ENCODE results near the gene ST6GALNAC1. TPM values are rescaled to one million over a fixed set of nuclear protein-coding genes. Genes with fewer than 3 reads are reported as not detected.

Gene ST6GALNAC1
- total and polyA plus RNA-seq, 4 experiments from 2014 or later, result 12.7 to 45.8 (median 14.4) TPM

- peaks cover 0 to 1% of the 10 kb centered on the region in 2 donors for H3K27me3 Mint-ChIP-seq
- Histone ChIP-seq H3K27ac (ENCODE audit: low read depth, low read length) (no peak overlapping the region), H3K4me1 (ENCODE audit: insufficient read depth, low read length) (no peaks in the 10 kb centered on the region), H3K4me3 (ENCODE audit: low read length in 2 of 2) (no peak overlapping the region), H3K27me3 (ENCODE audit: insufficient read depth, low read length) (no peaks in the 10 kb centered on the region), H3K9me3 (ENCODE audit: control insufficient read depth in 1 of 2, low read length in 2 of 2) (no peaks in the 10 kb centered on the region), H3K36me3 (ENCODE audit: insufficient read depth, low read length) (peaks cover 5% of the 10 kb centered on the region)
- H3K4me3 Mint-ChIP-seq, result no peak overlapping the region
- peaks cover 0 to 14% (median 2%) of the 10 kb centered on the region in 4 donors for H3K4me1 Mint-ChIP-seq
- intact Hi-C loops (cut with micrococcal nuclease), result no loop called here
- no peak for DNase-seq
- H3K27ac Mint-ChIP-seq, result no peak overlapping the region
- CTCF ChIA-PET (ENCODE audit: partially characterized antibody), result interaction anchor here (0.8 to 1.3 kb wide), 2 partner anchors 18 to 51 kb away, joined by 3 read pairs; no protein-coding TSS in a partner anchor
- H3K36me3 Mint-ChIP-seq, result peaks cover 9 to 19% of the 10 kb centered on the region in 2 donors
- POLR2A ChIA-PET (ENCODE audit: partially characterized antibody), result interaction anchor here (1.0 kb wide), 1 partner anchor 28 kb away, joined by 4 read pairs; no protein-coding TSS in a partner anchor
- H3K9me3 Mint-ChIP-seq, result no peaks in the 10 kb centered on the region
Measured at GRCh38 chr17:76630151-76630550, 13.4 kb downstream of the ST6GALNAC1 start.

GRCh38 chr17:76627510-76627909 is 16.0 kb downstream of the ST6GALNAC1 start:
- peaks cover 4% of the 10 kb centered on the region for H3K4me1 ChIP-seq (ENCODE audit: insufficient read depth, low read length)
- DNase-seq, result no peak
- H3K36me3 Mint-ChIP-seq, result peaks cover 7 to 13% of the 10 kb centered on the region in 2 donors
- H3K27ac ChIP-seq (ENCODE audit: low read depth, low read length), result no peak overlapping the region
- no peaks in the 10 kb centered on the region for H3K9me3 Mint-ChIP-seq
- no peak overlapping the region for H3K4me3 ChIP-seq (ENCODE audit: low read length in 2 of 2)
- no peak overlapping the region for H3K4me3 Mint-ChIP-seq
- intact Hi-C loops (cut with micrococcal nuclease), result no loop called here
- H3K27me3 Mint-ChIP-seq, result no peaks in the 10 kb centered on the region
- H3K4me1 Mint-ChIP-seq, result peaks cover 0 to 14% (median 5%) of the 10 kb centered on the region in 4 donors
- peak overlapping the region in 1 of 7 donors; percentile 53 for H3K27ac Mint-ChIP-seq
- POLR2A ChIA-PET (ENCODE audit: partially characterized antibody), result interaction anchor here (1.1 kb wide), 1 partner anchor 44 kb away, joined by 3 read pairs; no protein-coding TSS in a partner anchor
- peaks cover 5% of the 10 kb centered on the region for H3K36me3 ChIP-seq (ENCODE audit: insufficient read depth, low read length)
- H3K27me3 ChIP-seq (ENCODE audit: insufficient read depth, low read length), result no peaks in the 10 kb centered on the region
- CTCF ChIA-PET (ENCODE audit: partially characterized antibody), result interaction anchor here (1.1 to 8.1 kb wide), 4 partner anchors 10 to 106 kb away, joined by 3 to 126 read pairs (median 5); no protein-coding TSS in a partner anchor
- no peaks in the 10 kb centered on the region for H3K9me3 ChIP-seq (ENCODE audit: control insufficient read depth in 1 of 2, low read length in 2 of 2)

GRCh38 chr17:76626442-76626841 is 17.1 kb downstream of the ST6GALNAC1 start:
- H3K27me3 ChIP-seq (ENCODE audit: insufficient read depth, low read length), result no peaks in the 10 kb centered on the region
- no peaks in the 10 kb centered on the region for H3K9me3 Mint-ChIP-seq
- POLR2A ChIA-PET (ENCODE audit: partially characterized antibody), result interaction anchor here (1.1 kb wide), 1 partner anchor 45 kb away, joined by 3 read pairs; no protein-coding TSS in a partner anchor
- intact Hi-C loops (cut with micrococcal nuclease), result no loop called here
- H3K4me3 ChIP-seq (ENCODE audit: low read length in 2 of 2), result no peak overlapping the region
- H3K36me3 Mint-ChIP-seq, result peaks cover 7 to 13% of the 10 kb centered on the region in 2 donors
- no peak for DNase-seq
- no peak overlapping the region for H3K4me3 Mint-ChIP-seq
- no peaks in the 10 kb centered on the region for H3K9me3 ChIP-seq (ENCODE audit: control insufficient read depth in 1 of 2, low read length in 2 of 2)
- no peaks in the 10 kb centered on the region for H3K27me3 Mint-ChIP-seq
- peaks cover 4% of the 10 kb centered on the region for H3K4me1 ChIP-seq (ENCODE audit: insufficient read depth, low read length)
- H3K27ac ChIP-seq (ENCODE audit: low read depth, low read length), result no peak overlapping the region
- peaks cover 5% of the 10 kb centered on the region for H3K36me3 ChIP-seq (ENCODE audit: insufficient read depth, low read length)
- CTCF ChIA-PET (ENCODE audit: partially characterized antibody), result interaction anchor here (1.0 to 8.1 kb wide), 6 partner anchors 8 to 105 kb away, joined by 3 to 126 read pairs (median 11); no protein-coding TSS in a partner anchor
- H3K4me1 Mint-ChIP-seq, result peaks cover 0 to 9% (median 3%) of the 10 kb centered on the region in 4 donors
- peak overlapping the region in 4 of 7 donors; percentile 9 to 72 (median 24) for H3K27ac Mint-ChIP-seq

- POLR2A ChIA-PET (ENCODE audit: partially characterized antibody), result interaction anchor here (2.3 to 3.2 kb wide), 2 partner anchors 56 to 64 kb away, joined by 16 read pairs; no protein-coding TSS in a partner anchor
- H3K9me3 ChIP-seq (ENCODE audit: control insufficient read depth in 1 of 2, low read length in 2 of 2), result no peaks in the 10 kb centered on the region
- H3K27ac Mint-ChIP-seq, result no peak overlapping the region
- H3K36me3 Mint-ChIP-seq, result peaks cover 7 to 13% of the 10 kb centered on the region in 2 donors
- CTCF ChIA-PET (ENCODE audit: partially characterized antibody), result interaction anchor here (1.0 to 8.1 kb wide), 14 partner anchors 9 to 156 kb away, joined by 3 to 126 read pairs (median 24); partner anchors contain the start of genes ST6GALNAC1 and ST6GALNAC2
- H3K27me3 Mint-ChIP-seq, result no peaks in the 10 kb centered on the region
- intact Hi-C loops (cut with micrococcal nuclease), result no loop called here
- no peak overlapping the region for H3K27ac ChIP-seq (ENCODE audit: low read depth, low read length)
- no peak for DNase-seq
- peaks cover 4% of the 10 kb centered on the region for H3K4me1 ChIP-seq (ENCODE audit: insufficient read depth, low read length)
- H3K4me1 Mint-ChIP-seq, result peaks cover 0 to 9% (median 3%) of the 10 kb centered on the region in 4 donors
- no peak overlapping the region for H3K4me3 ChIP-seq (ENCODE audit: low read length in 2 of 2)
- H3K36me3 ChIP-seq (ENCODE audit: insufficient read depth, low read length), result peaks cover 5% of the 10 kb centered on the region
- no peaks in the 10 kb centered on the region for H3K9me3 Mint-ChIP-seq
- H3K27me3 ChIP-seq (ENCODE audit: insufficient read depth, low read length), result no peaks in the 10 kb centered on the region
- H3K4me3 Mint-ChIP-seq, result no peak overlapping the region
Measured at GRCh38 chr17:76625496-76625895, 18.1 kb downstream of the ST6GALNAC1 start.

GRCh38 chr17:76623271-76624146 is 20.0 kb downstream of the ST6GALNAC1 start:
- Mint-ChIP-seq H3K4me1 (peaks cover 0 to 6% (median under 1%) of the 10 kb centered on the region in 4 donors), H3K27ac (peak overlapping the region in 1 of 7 donors; percentile 55), H3K36me3 (peaks cover 4 to 6% of the 10 kb centered on the region in 2 donors), H3K27me3 (peaks cover 0 to 1% of the 10 kb centered on the region in 2 donors), H3K4me3 (no peak overlapping the region), H3K9me3 (no peaks in the 10 kb centered on the region)
- Histone ChIP-seq H3K9me3 (ENCODE audit: control insufficient read depth in 1 of 2, low read length in 2 of 2) (no peaks in the 10 kb centered on the region), H3K27me3 (ENCODE audit: insufficient read depth, low read length) (no peaks in the 10 kb centered on the region), H3K4me3 (ENCODE audit: low read length in 2 of 2) (no peak overlapping the region), H3K4me1 (ENCODE audit: insufficient read depth, low read length) (peaks cover 4% of the 10 kb centered on the region), H3K27ac (ENCODE audit: low read depth, low read length) (no peak overlapping the region), H3K36me3 (ENCODE audit: insufficient read depth, low read length) (peaks cover 5% of the 10 kb centered on the region)
- ChIA-PET POLR2A (ENCODE audit: partially characterized antibody) (interaction anchor here (0.7 to 3.7 kb wide), 16 partner anchors 9 to 112 kb away, joined by 3 to 24 read pairs (median 4); partner anchors contain the start of gene ST6GALNAC1), CTCF (ENCODE audit: partially characterized antibody) (interaction anchor here (0.6 to 8.1 kb wide), 47 partner anchors 8 to 212 kb away, joined by 3 to 126 read pairs (median 7); partner anchors contain the start of genes ST6GALNAC1 and UBE2O)
- intact Hi-C loops (cut with micrococcal nuclease), result loop anchor here (1.0 to 5.0 kb wide), 6 partner anchors 49 to 215 kb away; no protein-coding TSS in a partner anchor
- peak; percentile 67 to 73 (median 70) for DNase-seq

- CTCF ChIA-PET (ENCODE audit: partially characterized antibody), result no interaction called here
- Histone ChIP-seq H3K4me3 (ENCODE audit: low read length in 2 of 2) (no peak overlapping the region), H3K27ac (ENCODE audit: low read depth, low read length) (no peak overlapping the region), H3K36me3 (ENCODE audit: insufficient read depth, low read length) (no peaks in the 10 kb centered on the region), H3K4me1 (ENCODE audit: insufficient read depth, low read length) (no peaks in the 10 kb centered on the region), H3K27me3 (ENCODE audit: insufficient read depth, low read length) (no peaks in the 10 kb centered on the region), H3K9me3 (ENCODE audit: control insufficient read depth in 1 of 2, low read length in 2 of 2) (no peaks in the 10 kb centered on the region)
- peaks cover 0 to 7% (median 2%) of the 10 kb centered on the region in 4 donors for H3K4me1 Mint-ChIP-seq
- H3K27ac Mint-ChIP-seq, result no peak overlapping the region
- no peaks in the 10 kb centered on the region for H3K9me3 Mint-ChIP-seq
- no peak overlapping the region for H3K4me3 Mint-ChIP-seq
- peaks cover 0 to 1% of the 10 kb centered on the region in 2 donors for H3K27me3 Mint-ChIP-seq
- intact Hi-C loops (cut with micrococcal nuclease), result no loop called here
- H3K36me3 Mint-ChIP-seq, result no peaks in the 10 kb centered on the region
- DNase-seq, result no peak
- POLR2A ChIA-PET (ENCODE audit: partially characterized antibody), result no interaction called here
Measured at GRCh38 chr17:76617838-76618237, 25.7 kb downstream of the ST6GALNAC1 start.
